ENCODE measurements around the gene PIM3. TPM values are rescaled to one million over a fixed set of nuclear protein-coding genes. Genes with fewer than 3 reads are reported as not detected.

The PIM3 gene
- total RNA-seq, 1 donor from 2014 or later = 396 TPM

DNA sequence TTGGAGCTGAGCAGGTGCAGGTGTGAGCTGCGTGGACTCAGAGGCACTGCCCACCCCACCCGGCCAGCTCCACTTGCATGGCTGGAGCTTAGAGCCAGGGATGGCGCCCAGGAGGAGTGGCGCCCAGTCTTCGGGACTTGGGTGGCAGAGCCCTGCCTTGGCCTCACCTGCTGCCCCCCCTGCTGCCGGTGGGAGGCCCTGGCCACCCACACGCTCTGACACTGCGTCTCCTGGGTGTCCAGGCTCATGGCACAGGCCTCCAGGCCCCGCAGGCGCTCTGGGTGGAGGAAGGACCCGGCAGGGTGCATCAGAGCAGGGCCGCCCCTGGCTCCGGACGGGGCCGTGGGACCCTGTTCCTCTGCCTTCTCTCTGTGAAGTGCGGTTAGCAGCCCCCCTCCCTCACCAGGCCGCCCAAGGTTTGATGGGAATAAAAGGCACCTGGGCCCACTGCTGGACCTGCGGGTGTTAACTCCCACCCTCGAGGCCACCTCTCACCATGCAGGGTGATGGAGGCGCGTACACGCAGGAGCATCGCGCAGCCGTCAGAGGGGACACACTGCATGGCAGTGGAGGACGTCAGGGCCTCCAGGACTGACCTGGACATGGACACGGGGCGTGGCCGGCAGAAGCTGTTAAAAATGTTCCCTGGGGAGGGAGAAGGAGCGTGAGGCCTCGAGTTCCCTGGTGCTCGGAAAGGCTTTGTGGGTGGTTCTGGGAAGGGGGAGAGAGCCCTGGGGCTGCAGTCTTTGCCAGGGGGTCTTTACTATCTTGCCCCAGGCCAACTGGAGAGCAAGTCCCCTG lies 40.2 kb downstream of the PIM3 start:
- no peak for DNase-seq (ENCODE audit: low read depth in 2 of 2)

DNA sequence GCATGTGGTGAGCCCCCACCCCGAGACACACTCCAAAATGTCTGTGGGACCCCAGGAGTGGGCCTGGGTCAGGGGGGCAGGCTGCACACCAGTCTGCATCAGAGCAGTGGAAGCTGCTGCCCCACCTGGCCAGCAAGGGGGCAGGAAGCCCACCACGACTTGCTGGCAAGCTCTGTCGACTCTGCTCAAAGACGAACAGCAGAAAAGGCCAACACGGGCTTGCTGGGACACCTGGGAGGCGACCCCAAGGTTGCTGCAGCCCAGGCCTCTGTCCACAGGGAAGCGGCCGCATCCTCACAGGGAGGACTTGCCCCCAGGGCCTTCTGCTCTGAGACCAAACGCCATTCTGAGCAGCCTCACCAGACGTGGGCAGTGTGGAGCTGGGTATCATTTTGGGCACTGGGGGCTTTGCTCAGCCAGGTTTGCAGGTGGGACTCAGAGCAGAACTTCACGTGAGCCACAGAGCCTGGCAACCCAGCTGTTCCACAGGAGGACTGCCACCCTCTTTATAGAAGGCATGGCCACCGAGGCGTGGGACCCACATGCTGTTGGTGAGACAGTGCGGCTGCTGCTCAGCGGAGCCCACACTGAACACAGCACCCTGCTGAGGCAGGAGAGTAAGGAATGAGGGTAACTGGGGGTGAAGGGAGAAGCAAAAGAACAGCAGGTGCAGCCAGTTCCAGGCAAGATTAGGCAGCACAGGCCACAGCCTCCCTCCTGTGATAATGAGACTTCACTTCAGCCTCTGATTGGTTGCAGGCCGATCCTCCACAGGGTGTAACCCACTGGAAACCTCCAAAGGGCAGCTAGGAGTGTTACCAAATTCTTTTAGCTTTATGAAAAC lies 41.0 kb downstream of the PIM3 start:
- DNase-seq (ENCODE audit: low read depth in 2 of 2) = no peak

DNA sequence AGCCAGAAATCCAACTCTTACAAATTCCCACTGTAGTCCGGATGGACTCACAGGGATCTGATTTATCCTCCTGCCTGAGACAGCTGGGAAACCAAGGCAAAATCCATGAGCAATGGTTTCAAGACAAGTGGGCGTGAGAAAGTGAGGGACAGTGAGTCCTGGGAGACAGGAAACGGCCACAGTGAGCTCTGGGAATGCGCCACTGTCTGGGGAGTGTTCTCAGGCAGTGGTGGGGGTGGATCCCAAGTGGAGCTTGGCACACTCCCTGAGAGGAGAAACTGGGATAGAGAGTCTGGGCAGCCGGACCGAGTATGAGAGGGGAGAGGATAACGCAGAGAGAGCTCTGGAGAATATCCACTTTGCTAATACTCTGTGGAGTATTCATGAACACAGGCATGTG lies 42.2 kb downstream of the PIM3 start:
- no peak for DNase-seq (ENCODE audit: low read depth in 2 of 2)

DNA sequence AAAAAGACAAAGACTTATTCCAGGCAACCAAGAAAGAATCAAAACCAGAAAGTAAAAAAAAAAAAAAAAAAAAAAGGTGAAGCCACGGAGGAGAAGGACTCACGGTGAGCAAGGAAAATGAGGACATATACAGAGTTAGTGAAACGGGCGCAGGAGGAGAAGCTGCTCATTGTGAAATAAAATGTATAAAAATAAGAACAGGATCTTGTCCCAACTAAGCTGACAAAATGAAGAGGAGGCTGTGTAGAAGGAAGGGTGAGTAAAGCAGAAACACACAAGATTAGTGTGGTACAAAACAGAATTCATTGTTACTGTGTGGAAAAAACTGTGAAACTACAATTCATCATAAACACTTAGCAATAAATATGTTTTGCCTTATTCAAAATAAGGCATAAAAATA lies 44.3 kb downstream of the PIM3 start:
- no peak for DNase-seq (ENCODE audit: low read depth in 2 of 2)

DNA sequence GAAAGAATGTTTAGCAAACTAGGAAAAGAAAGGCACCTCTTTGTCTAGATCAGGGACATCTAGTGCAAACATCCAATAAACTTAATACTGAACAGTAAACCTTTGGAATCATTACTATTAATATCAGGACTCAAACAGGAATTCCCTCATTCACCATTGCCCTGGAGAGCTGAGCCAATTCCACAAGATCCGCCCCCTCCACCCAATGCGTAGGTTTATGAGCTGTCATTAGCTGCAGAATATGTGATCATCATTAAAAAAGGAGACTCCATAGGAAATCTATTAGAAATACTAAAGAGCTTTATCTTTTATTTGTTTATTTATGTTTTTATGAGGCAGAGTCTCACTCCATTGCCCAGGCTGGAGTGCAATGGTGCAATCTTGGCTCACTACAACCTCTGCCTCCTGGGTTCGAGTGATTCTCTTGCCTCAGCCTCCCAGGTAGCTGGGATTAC lies 46.5 kb downstream of the PIM3 start:
- DNase-seq (ENCODE audit: low read depth in 2 of 2) = no peak

DNA sequence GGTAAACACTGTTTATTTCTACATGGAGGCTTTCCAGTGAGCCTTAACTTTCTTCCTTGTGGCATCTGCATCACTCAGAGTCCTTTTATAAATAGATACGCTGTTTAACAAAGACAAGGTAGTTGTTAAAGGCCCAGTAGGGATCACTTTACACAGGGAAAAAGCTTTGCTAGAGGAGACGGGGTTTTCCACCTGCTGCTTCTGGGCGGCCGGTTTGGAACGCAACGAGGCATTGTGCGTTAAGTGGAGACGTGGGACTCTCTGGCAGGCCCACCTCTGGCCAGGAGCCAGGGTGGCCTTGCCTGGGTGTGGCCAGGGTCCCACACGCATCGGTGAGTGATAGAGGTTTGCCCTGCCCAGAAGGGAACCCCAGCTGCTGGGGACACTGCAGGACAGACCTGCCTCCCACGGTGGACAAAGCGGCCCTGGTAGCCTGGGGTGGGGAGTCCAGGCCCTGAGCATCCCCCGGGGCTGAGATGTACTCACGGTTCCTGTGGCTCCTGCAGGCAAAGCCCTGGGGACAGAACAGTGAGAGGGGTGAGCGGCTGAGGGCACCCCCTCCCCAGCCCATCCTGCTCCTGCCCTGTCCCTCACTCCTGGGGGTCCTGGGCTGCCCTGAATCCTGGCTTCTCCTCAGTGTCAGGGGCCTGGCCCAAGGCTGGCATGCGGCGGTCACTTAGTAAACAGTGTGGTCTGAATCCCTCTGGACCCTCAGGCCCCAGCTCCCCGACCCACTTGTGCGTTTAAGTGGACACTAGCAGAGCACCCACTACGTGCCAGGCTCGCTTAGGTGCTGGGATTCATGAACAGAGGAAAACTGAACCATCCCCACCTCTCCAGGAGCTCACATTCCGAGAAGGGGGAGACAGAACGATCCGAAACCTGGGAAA lies 47.8 kb downstream of the PIM3 start:
- no peak for DNase-seq (ENCODE audit: low read depth in 2 of 2)

DNA sequence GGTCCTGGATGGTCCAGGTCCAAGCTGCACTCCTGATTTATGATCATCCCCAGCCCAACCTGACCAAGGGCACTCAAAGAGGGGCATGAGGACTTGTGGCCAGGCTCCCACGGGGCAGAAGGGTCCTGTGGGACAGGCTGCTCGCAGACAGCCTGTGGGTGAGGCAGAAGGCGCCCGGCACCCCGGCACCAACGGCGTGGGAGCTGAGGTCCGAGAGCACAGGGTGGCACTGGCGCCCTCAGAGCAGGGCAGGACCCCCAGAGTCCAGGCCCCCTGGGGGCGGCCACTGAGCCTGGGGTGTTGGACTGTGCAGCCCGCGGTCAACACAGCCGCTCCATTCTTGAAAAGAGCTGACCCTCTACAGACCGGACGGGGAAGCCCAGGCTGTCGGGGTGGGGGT lies 48.7 kb downstream of the PIM3 start:
- no peak for DNase-seq (ENCODE audit: low read depth in 2 of 2)

DNA sequence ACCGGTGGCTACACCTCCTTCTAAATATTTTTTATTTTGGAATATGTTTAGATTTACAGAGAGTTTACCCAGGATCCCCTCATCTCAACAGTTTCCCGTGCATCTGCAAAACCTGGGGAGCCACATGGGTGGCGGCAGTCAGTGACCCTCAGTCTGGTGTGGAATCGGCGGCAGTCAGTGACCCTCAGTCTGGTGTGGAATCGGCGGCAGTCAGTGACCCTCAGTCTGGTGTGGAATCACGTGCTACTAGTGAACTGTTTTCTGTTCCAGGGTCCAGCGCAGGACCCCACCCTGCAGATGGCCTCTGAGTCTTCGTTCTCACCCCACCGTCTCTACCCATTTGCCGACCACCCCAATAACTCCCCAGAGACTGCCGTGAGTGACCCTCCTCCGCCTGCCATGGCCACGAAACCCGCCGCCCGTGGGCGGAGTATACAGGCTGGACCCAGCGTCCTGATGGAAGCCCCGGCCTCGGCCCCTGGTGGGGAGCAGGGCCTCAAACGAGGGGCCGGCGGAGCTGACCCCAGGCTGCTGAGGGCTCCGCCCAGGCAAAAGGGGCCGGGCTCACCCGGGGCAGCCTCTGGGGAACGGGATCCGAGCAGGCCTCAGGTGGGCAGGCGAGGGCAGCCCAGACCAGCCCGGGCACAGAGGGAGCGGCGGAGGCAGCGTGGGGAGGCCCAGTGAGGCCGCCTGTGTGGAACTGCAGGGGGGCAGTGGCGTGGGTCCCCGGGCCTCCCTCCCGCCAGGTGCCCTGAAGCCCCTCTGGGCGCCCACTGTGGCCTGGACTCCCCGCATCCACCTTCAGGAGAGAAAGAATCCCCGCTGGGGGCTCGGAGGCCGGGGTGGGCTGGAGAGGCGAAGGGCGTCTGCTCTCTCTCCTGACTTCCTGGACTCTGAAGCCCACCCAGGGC lies 49.4 kb downstream of the PIM3 start:
- no peak for DNase-seq (ENCODE audit: low read depth in 2 of 2)

DNA sequence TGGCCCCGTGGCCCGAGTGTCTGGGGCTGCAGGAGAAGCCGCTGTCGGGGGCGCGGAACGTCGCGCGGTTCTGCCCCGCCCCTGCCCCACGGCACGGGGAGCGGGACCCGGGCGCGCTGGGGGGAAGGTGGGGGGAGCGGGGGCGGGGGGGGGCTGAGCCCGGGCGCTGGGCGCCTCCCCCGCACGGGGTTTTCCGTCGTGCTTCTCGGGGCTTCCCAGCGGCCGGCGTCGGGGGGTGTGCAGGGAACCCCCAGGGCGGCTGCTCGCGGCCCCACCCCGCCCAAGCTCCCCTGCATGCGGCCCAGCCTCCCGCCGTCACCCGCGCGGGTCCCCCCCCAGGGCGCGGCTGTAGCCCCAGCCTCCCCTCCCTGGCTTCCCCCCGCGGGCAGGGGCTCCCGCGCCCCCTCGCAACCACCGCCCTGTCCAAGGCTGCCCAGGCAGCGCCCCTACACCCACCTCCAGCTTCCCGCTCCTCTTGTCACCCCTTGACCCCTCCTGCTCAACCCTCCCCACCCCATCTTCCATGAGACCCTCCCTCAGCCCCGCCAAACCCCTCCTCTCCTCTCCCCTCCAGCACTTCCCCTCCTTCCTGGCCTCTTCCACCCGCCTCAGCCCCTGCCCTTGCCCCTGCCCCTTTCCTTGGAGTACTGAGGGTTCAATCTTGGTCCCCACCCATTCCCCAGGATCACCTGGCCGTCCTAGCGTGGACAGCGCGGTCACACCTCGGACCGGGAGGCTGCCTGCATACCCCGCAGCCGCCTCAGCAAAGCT lies 50.3 kb downstream of the PIM3 start:
- no peak for DNase-seq (ENCODE audit: low read depth in 2 of 2)

DNA sequence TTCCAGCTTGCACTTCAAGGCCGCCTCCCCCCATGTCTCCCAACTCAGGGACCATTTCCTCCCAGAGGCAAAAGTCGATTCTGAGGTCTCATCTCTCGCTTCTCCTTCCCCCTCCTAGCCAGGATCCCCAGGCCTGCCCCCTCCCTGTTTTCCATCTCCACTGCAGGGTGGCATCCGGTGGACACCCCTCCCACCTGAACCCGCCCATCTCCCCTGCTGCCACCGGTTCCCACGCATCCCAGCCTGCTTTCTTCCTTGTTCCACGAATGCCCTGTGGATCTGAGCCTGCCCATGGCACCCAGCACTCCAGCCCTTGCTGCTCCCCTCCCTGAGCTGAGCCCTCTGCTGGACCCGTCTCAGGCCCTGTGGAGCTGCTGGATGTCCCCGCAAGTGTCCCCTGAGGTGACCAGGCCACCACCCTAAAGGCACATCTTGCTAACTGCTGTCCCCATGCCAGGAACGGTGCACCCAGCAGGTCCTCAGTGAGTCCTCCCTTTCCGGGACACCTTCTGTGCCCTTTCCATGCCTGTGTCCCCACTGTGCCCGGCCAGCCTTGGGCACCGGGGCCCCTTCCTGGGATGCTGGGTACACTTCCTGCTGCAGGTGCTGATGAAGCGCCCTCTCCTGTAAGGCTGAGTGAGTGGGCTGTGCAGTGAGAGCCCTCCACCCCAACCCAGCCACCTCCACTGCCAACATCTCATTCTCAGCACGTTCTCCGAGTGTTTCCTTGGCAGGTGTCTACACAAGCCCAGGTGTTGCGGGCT lies 51.1 kb downstream of the PIM3 start:
- no peak for DNase-seq (ENCODE audit: low read depth in 2 of 2)

DNA sequence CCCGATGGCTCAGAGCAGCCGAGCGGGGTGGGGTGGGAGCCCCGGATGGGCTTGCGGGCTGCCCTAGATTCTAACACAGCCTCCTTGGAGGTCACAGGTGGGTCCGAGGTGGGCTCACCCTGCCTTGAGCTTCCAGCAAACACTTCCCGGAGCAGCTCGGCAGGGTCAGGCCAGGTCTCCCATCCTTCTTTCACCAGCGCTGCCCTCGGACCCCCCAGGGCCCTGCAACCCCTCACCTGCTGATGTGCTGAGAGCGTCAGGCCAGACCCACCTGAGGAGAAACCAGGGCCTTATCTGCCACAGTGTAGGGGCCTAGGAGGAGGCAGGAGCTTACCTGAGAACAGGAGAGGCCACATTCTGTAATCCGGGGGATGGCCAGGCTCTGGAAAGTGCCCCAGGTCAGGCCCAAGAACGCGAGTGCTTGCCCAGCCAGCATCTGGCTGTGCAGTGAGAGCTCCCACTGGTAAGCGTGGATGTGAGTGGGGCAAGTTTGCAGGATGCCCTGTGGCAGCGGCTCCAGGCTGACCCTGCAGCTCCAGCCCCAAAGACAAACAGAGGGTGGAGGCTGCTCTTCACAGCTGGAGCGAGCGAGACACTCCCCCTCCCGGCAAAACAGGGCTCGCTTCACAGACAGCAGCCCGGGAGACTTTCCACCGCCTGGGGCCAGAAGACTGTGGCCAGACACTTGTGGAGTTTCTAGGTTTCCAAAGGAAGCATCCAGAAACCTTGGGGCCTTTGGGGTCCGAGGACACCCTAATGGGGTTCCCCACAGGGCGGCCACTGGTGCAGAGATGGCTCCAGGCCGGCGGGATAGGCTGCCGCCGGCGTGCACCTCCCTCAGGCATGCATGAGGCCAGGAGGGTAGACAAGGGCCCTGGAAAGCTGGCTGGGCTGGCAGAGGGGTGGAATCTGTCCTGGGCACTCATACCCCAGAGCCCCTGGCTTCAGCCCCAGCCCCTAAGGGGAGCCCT lies 51.9 kb downstream of the PIM3 start, which contains the start of gene IL17REL:
Gene IL17REL, minus strand, starts transcription at position 555 of the 971 bp plus-strand sequence. Its CDS starts 119 bp downstream, at position 436.
- no peak for DNase-seq (ENCODE audit: low read depth in 2 of 2)

Other genes starting within 250 kb of the PIM3 start
- gene BRD1, start 132.9 kb upstream of the PIM3 start, total RNA-seq = 15.3 and 23.6 TPM in 2 replicates
- gene ZBED4, start 106.9 kb upstream of the PIM3 start, total RNA-seq = 8.7 and 13.5 TPM in 2 replicates
- 9.4 and 13.5 TPM in 2 replicates for gene ALG12, start 42.3 kb upstream of the PIM3 start, total RNA-seq
- gene CRELD2, start 42.1 kb upstream of the PIM3 start, total RNA-seq = 40.3 and 45.2 TPM in 2 replicates
- gene IL17REL, start 52.0 kb downstream of the PIM3 start, total RNA-seq = under 0.01 TPM in 1 of 2 replicates, not detected in the other
- gene TTLL8, start 97.5 kb downstream of the PIM3 start, total RNA-seq = not detected in 2 replicates
- gene MLC1, start 124.7 kb downstream of the PIM3 start, total RNA-seq = not detected in 2 replicates
- gene MOV10L1, start 129.2 kb downstream of the PIM3 start, total RNA-seq = 22.7 and 44.2 TPM in 2 replicates
- gene PANX2, start 210.0 kb downstream of the PIM3 start, total RNA-seq = 0.40 and 0.44 TPM in 2 replicates
- 11.3 and 13.7 TPM in 2 replicates for gene TRABD, start 225.1 kb downstream of the PIM3 start, total RNA-seq
- 14.1 and 14.4 TPM in 2 replicates for gene SELENOO, start 240.2 kb downstream of the PIM3 start, total RNA-seq